ENCODE measurements around the gene RCVRN.

GRCh38 chr17:9907131-9907530 is 2.1 kb upstream of the RCVRN start:
- TF ChIP-seq CTCF (IDR thresholded peaks at IDR 0.05; ENCODE audit: low read depth, low read length) (no peak), EZH2phosphoT487 (IDR thresholded peaks at IDR 0.05; ENCODE audit: low read depth) (no peak)

Data from OCI-LY3 (cell line).